Stomach smooth muscle (tissue), 2 donors: Measurements from ENCODE around the gene MYL10.
"Not testable (repeated sequence)": the region's sequence is repeated elsewhere in the genome, so short reads cannot be mapped to it uniquely, and the experiment has no call there.

Experiments
- H3K27ac ChIP-seq: one replicate; pipeline ENCODE4 v1.7.0; 2013; ENCODE audit warnings: mild to moderate bottlenecking, low read length, inconsistent platforms
- H3K27me3 ChIP-seq, 2 donors: one replicate each; pipeline ENCODE4 v1.7.0; 2013; ENCODE audit warnings: low read length in 2 of 2; ENCODE audit not compliant: insufficient read depth in 2 of 2, control insufficient read depth in 1 of 2
- H3K36me3 ChIP-seq, 2 donors: one replicate each; pipeline ENCODE4 v1.7.0; 2013; ENCODE audit warnings: low read length in 2 of 2; ENCODE audit not compliant: control insufficient read depth in 2 of 2, insufficient read depth in 2 of 2
- H3K4me1 ChIP-seq: one replicate; pipeline ENCODE4 v1.7.0; 2013; ENCODE audit warnings: low read length; ENCODE audit not compliant: control insufficient read depth, insufficient read depth
- H3K4me3 ChIP-seq, 2 donors: one replicate each; pipeline ENCODE4 v1.7.0; 2013; ENCODE audit warnings: low read length in 2 of 2
- H3K9ac ChIP-seq, 2 donors: one replicate each; pipeline ENCODE4 v1.7.0; 2013; ENCODE audit warnings: low read length in 2 of 2, mild to moderate bottlenecking in 1 of 2
- H3K9me3 ChIP-seq, 2 donors: one replicate each; pipeline ENCODE4 v1.7.0; 2013; ENCODE audit warnings: low read length in 2 of 2; ENCODE audit not compliant: control insufficient read depth in 2 of 2
- donor health status: healthy.
- donor health status: Pancreatic carcinoma.

MYL10 gene

DNA sequence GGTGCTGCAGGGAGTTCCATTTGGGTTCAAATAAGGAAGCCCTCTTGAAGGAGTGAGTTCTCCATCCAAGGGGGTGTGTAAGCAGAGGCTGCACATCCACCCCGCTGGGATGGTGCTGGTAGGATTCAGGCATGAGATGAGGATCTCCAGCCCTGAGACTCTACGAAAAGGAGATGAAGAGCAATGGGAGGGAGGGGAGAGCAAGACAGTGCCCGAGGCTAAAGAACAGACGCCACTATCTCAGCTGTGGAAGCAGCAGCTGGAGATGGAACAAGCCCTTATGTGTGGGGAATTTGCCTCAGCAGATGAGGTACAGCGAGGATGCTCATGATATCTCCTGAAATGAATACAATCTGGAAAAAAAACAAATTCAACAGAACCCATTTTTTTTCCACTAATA, 28.1 kb upstream of the MYL10 start:
- Histone ChIP-seq H3K27ac (no peak overlapping the region), H3K9ac (no peak overlapping the region), H3K27me3 (peaks cover 0 to 4% of the 10 kb centered on the region in 2 donors), H3K4me3 (no peak overlapping the region), H3K4me1 (no peaks in the 10 kb centered on the region), H3K9me3 (no peaks in the 10 kb centered on the region), H3K36me3 (no peaks in the 10 kb centered on the region)

DNA sequence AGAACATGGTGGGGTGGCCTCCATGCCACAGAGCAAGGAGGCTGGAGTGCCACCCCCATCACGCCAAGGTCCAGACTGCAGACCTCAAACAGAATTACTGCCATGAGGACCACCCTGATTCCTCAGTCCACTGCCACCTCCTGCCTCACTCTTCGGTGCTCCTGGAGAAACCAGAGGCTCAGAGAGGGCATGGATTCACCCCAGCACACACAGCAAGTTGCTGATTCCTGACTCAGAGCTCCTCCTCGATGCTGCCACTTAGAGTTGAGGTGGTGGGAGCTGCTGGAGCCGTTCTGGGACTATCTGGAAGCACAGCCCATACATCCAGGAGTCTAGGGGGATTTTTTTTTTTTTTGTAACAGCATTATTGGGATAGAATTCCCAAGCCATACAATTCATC, 22.0 kb upstream of the MYL10 start:
- Histone ChIP-seq H3K9ac (no peak overlapping the region), H3K27me3 (peaks cover 3 to 7% of the 10 kb centered on the region in 2 donors), H3K27ac (no peak overlapping the region), H3K9me3 (no peaks in the 10 kb centered on the region), H3K4me3 (no peak overlapping the region), H3K4me1 (no peaks in the 10 kb centered on the region), H3K36me3 (no peaks in the 10 kb centered on the region)

DNA sequence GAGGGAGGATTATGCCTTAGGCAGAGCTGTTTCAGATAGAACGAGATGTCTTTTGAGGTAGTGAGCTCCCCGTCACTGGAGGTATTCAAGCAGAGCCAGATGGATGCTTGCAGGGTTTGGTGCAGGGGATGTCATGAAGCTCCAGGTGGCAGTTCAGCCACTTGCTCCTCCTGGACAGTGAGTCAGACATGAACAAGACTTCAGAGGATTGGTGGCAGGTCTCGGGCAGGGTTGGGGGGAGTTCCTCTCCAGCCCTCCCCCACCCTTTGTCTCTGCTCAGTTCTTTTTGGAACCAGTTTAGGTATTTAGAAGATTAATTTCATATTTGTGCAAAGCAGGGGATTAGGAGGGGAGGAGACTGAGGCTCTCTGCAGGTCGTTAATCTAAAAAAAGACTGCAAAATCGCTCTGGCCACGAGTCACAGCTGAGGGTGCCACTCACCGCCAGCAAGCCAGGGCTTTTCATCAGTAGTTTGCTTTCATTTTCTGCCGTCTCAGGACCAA, 21.5 kb upstream of the MYL10 start:
- H3K27me3 ChIP-seq: peaks cover 3 to 7% of the 10 kb centered on the region in 2 donors
- H3K27ac ChIP-seq: no peak overlapping the region
- no peaks in the 10 kb centered on the region for H3K4me1 ChIP-seq
- H3K9ac ChIP-seq: no peak overlapping the region
- no peaks in the 10 kb centered on the region for H3K9me3 ChIP-seq
- H3K4me3 ChIP-seq: no peak overlapping the region
- no peaks in the 10 kb centered on the region for H3K36me3 ChIP-seq

DNA sequence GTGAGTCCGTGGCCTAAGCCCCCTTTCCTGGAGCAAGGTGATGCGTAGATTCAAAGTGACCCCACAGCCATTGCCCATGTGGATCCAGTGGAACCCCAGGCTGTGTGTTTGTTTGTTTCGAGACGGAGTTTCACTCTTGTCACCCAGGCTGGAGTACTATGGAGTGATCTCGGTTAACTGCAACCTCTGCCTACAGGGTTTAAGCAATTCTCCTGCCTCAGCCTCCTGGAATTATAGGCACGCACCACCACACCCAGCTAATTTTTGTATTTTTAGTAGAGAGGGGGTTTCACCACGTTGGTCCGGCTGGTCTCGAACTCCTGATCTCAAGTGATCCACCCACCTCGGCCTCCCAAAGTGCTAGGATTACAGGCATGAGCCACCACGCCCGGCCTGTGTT, 18.8 kb upstream of the MYL10 start:
- not testable (repeated sequence) for H3K36me3 ChIP-seq, H3K4me3 ChIP-seq, H3K27ac ChIP-seq, H3K27me3 ChIP-seq, H3K4me1 ChIP-seq, H3K9ac ChIP-seq, H3K9me3 ChIP-seq

DNA sequence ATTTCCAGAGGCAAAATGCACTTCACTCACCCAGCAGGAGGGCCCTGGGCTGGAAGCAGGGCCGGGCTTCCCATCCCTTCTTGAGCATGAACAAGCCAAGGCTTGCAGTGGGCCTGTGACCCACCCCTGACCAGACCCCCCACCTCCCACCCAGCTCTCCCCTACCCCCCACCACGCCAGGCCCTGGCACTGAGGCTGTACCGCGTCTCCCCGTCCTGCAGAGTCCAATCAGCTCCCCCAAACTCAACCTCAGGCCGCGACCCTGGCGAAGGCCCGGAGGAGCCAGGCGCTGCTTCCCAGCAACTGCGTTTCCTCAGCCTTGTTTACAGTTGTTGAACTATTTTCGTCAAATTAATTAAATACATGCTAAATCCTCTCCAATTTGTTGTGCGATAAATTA, 16.9 kb upstream of the MYL10 start:
- Histone ChIP-seq H3K27ac (no peak overlapping the region), H3K9ac (no peak overlapping the region), H3K4me3 (no peak overlapping the region), H3K4me1 (no peaks in the 10 kb centered on the region), H3K27me3 (peaks cover 5 to 6% of the 10 kb centered on the region in 2 donors), H3K9me3 (no peaks in the 10 kb centered on the region), H3K36me3 (no peaks in the 10 kb centered on the region)

DNA sequence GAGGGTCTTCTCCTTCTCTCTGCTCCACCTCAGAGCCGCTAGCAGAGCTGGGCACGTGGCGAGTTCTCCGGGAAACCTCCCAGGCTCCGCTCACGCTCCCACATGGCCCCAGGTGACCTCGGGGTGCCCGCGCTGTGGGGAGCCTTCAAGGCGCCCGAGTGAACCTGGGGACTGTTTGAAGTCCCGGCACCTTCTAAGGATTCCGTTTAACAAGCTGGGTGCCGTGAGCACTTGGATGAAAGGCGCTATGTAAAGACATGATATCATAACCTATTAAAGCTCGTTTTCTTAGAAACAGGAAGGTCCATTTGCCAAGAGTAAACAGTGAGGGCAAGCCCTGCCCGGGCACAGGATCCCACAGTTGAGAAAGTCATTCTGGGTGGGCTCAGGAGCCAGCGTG, 15.8 kb upstream of the MYL10 start:
- Histone ChIP-seq H3K4me1 (no peaks in the 10 kb centered on the region), H3K27me3 (peaks cover 0 to 4% of the 10 kb centered on the region in 2 donors), H3K9ac (no peak overlapping the region), H3K36me3 (no peaks in the 10 kb centered on the region), H3K27ac (no peak overlapping the region), H3K9me3 (no peaks in the 10 kb centered on the region), H3K4me3 (no peak overlapping the region)

DNA sequence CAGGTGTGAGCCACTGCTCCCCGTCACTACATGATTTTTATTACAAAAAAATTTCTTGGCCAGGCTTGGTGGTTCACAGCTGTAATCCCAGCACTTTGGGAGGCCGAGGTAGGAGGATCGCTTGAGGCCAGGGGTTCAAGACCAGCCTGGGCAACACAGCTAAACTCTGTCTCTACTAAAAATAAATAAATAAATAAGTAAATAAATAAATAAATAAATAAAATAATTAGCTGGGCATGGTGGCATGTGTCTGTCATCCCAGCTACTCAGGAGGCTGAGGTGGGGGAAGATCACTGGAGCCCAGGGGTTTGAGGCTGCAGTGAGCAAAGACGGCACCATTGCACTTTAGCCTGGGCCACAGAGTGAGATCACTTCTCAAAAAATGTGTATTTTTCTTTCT, 10.0 kb upstream of the MYL10 start:
- not testable (repeated sequence) for H3K9me3 ChIP-seq

DNA sequence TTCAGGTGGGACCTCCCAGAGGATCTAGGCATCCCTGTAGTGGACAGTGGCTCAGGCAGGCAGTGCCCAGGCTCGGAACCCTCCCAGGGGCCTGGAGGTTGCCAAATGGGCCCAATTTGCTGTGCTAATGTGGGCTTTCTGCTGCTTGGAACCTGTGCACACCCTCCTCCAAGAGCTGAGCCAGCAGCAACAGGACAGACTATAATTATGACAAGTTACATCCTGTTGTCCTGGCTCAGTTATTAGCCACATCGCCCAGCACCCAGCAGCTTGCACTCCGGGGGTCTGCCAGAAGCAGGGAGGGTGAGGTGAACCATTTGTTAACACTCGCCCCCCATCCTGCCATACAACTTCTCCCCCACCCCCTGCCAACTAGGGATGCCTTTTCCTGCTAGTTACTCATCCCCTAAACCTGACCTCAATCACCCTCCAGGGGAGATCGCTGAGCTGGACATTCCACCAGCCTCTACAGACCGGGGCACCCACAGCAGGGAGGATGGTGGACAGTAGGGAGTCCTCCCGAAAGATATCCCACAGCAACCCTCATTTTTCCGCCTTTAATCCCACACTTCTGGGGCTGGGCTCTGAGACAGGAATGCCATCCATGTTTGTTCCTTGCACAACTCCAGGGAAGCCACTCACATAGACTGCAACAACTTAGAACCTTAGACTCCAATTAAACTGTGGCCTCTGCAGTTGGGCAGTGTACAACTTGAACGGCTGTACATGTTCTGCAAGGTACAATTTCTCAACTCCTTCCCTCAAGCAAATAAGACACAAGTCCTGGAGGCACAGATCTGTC, 7.9 kb upstream of the MYL10 start:
- no peak overlapping the region for H3K9ac ChIP-seq

More for the DNA sequence above, 10.0 kb upstream of the MYL10 start:
- H3K4me1 ChIP-seq, H3K27me3 ChIP-seq, H3K9ac ChIP-seq, H3K36me3 ChIP-seq, H3K4me3 ChIP-seq, H3K27ac ChIP-seq: not testable (repeated sequence)

DNA sequence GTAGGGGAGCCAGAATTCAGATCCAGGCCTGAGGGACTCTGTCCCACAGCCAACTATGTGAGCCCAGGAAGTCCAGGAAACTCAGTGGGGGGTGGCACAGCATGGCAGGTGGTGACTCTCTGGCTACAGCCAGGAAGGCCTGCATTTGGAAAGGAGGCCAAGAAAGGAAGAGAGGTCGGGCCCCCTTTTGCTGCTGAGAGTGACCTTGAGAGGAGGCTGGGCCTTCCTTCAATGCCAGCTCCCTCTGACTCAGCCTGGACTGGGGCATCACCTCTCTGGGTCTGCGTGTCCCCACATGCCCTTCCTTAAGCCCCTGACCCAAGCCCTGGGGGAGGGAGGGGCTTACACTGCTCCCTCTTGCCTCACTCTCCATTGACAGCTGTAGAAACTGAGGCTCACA, 6.4 kb upstream of the MYL10 start:
- H3K9me3 ChIP-seq: peaks cover 0 to 7% of the 10 kb centered on the region in 2 donors
- no peaks in the 10 kb centered on the region for H3K4me1 ChIP-seq
- H3K27me3 ChIP-seq: peaks cover 0 to 4% of the 10 kb centered on the region in 2 donors
- no peaks in the 10 kb centered on the region for H3K36me3 ChIP-seq
- H3K27ac ChIP-seq: no peak overlapping the region
- H3K9ac ChIP-seq: no peak overlapping the region
- no peak overlapping the region for H3K4me3 ChIP-seq

More for the DNA sequence above, 7.9 kb upstream of the MYL10 start:
- H3K9me3 ChIP-seq: peaks cover 0 to 7% of the 10 kb centered on the region in 2 donors
- no peak overlapping the region for H3K27ac ChIP-seq
- H3K27me3 ChIP-seq: peaks cover 0 to 4% of the 10 kb centered on the region in 2 donors
- H3K4me3 ChIP-seq: no peak overlapping the region
- no peaks in the 10 kb centered on the region for H3K4me1 ChIP-seq
- no peaks in the 10 kb centered on the region for H3K36me3 ChIP-seq

DNA sequence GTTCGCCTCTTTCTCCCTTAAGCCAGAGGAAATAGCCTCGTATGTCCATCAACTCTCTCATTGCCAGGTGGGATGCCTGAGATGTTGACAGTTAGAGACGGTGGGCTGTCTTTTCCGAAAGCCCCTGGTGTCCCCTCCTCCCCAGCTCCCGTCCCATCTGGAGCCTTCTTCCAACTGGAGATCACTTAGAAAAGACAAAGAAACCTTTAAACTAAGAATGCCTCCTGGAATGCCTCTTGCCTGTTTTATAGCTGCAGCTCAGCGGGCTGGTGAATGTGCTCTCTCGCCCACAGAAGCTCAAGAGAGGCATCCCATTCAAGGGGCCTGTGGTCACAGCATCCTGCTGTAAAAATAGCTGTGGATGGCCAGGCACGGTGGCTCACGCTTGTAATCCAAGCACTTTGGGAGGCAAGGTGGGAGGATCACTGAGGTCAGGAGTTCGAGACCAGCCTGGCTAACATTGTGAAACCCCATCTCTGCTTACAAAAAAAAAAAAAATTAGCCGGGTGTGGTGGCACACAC, 5.2 kb upstream of the MYL10 start:
- Histone ChIP-seq H3K27me3 (peaks cover 0 to 4% of the 10 kb centered on the region in 2 donors), H3K27ac (no peak overlapping the region), H3K9ac (no peak overlapping the region), H3K36me3 (no peaks in the 10 kb centered on the region), H3K9me3 (peaks cover 0 to 7% of the 10 kb centered on the region in 2 donors), H3K4me1 (no peaks in the 10 kb centered on the region), H3K4me3 (no peak overlapping the region)

DNA sequence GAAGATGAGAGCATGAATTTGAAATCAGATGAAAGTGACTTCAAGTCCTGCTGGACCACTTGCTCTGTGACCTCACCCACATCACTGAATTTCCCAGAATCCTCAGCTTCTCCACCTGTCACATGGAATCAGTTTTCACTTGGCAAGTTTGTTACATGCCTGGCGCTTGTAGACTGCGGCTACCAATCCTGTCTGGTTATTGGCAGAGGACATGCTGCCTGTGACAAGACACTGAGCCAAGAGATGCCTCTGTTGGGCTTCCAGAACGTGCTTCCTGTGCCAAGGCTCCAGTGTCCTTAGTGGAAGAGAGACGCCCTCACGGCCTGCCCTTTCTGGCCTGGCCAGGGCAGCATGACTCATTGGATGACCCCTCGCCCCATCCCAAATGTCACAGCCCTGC, 4.4 kb upstream of the MYL10 start:
- H3K27ac ChIP-seq: no peak overlapping the region
- H3K27me3 ChIP-seq: peaks cover 0 to 4% of the 10 kb centered on the region in 2 donors
- H3K4me1 ChIP-seq: no peaks in the 10 kb centered on the region
- H3K4me3 ChIP-seq: no peak overlapping the region
- no peak overlapping the region for H3K9ac ChIP-seq
- H3K36me3 ChIP-seq: no peaks in the 10 kb centered on the region
- H3K9me3 ChIP-seq: peaks cover 0 to 7% of the 10 kb centered on the region in 2 donors
